Measurements from ENCODE around the gene OPRM1. TPM values are rescaled to one million over a fixed set of nuclear protein-coding genes. Genes with fewer than 3 reads are reported as not detected.
A peak's percentile ranks its signal among the peaks of the same experiment; 100 is the strongest.

Gene OPRM1
- total RNA-seq, 1 experiment from 2014 or later: not detected

GRCh38 chr6:154202958-154203357, 163.9 kb downstream of the OPRM1 start:
- DNase-seq (ENCODE audit: low read depth): no peak

DNA sequence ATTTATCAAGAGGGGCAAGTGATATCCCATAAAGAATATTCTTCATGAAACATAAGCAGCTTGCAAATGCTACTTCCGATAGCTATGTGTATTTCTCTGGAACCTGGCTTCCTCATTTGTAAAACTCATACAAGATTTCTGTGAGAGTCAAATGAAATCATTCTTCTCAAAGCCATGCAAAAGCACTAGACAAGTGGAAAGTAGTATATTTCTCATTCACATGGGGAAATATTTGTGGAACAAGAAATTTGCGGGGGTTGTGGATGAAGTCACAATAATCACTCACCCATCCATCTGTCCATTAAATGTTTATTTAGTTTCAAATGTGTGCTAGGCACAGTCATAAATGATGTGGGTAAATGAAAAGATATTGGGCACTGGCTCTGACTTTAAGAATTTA, 167.1 kb downstream of the OPRM1 start:
- no peak for DNase-seq (ENCODE audit: low read depth)

DNA sequence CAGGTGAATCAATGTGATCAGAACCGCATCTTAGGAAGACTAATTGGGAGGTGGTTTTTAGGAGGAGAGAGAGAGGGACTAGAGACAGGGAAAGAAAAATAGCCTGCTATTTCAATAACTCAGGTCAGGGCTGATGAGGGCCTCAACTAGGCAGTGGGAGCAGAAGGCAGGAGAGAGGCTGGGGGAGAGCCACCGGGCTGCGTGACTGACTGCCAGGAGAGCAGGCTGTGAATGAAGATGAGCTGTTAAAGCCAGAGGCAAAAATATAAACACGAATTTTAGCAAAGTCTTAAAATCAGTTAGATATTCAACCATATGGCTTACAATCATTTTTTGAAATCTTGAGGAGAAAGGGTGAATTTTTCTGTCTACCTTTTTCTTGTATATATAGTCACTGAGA, 168.0 kb downstream of the OPRM1 start:
- no peak for DNase-seq (ENCODE audit: low read depth)

DNA sequence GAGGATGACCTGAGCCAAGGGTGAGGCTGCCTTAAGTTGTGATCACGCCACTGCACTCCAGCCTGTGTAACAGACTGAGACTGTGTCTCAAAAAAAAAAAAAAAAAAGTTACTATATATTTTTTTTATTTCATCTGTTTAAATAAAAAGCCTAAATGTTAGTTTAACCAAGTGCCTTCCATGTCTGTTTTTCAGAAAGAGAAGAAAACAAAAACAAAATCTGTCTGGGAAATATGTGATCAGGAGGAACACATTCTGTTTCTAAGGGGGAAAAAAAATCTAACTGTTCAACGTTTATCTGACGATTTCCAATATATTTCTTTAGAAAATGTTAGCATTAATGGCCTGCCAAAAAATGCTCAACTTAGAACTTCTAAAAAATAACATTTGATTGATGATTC, 170.5 kb downstream of the OPRM1 start:
- DNase-seq (ENCODE audit: low read depth): no peak

DNA sequence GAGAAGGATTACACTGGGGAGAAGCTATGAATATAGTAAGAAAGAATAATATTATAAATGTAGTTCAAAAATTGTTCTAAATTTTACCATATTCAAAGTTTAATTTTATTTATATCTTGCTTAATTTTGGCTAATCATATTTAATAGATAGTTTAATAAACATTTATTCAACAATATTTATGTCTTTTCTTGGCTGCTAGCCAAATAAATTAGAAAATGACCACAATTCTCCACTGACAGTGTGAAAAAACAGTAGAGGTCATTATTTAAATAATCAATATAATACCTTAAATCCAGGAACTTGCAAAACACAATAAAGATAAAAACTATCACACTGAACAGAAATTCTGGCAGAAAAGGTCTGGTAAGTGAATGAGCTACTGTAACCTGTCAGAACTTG, 171.6 kb downstream of the OPRM1 start:
- DNase-seq (ENCODE audit: low read depth): no peak

DNA sequence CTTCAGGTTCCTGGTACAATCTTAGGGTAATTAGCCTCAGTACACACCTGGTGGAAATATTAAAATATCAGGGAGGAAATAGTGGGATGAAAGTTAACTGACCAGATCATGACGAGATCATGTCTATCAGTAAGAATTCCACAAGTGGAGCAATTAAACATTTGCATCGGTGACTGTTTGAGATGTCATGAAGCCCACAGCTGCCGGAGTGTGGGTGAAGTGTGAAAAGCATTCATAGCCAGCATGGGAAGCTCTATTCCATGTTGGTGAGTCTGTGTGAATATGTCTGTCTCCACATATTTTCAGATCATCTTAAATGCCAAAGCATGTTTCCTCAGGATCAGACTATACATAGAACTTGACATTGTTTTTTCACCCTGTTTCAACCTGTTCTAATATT, 174.7 kb downstream of the OPRM1 start:
- DNase-seq (ENCODE audit: low read depth): no peak

- no peak for DNase-seq (ENCODE audit: low read depth)
Observed at GRCh38 chr6:154218301-154218700, 179.3 kb downstream of the OPRM1 start.

- DNase-seq (ENCODE audit: low read depth): no peak
Observed at GRCh38 chr6:154218787-154219186, 179.7 kb downstream of the OPRM1 start.

- DNase-seq (ENCODE audit: low read depth): no peak
Observed at GRCh38 chr6:154219250-154219649, 180.2 kb downstream of the OPRM1 start.

- DNase-seq (ENCODE audit: low read depth): no peak
Observed at GRCh38 chr6:154222716-154223115, 183.7 kb downstream of the OPRM1 start.

GRCh38 chr6:154223296-154223695, 184.3 kb downstream of the OPRM1 start:
- no peak for DNase-seq (ENCODE audit: low read depth)

DNA sequence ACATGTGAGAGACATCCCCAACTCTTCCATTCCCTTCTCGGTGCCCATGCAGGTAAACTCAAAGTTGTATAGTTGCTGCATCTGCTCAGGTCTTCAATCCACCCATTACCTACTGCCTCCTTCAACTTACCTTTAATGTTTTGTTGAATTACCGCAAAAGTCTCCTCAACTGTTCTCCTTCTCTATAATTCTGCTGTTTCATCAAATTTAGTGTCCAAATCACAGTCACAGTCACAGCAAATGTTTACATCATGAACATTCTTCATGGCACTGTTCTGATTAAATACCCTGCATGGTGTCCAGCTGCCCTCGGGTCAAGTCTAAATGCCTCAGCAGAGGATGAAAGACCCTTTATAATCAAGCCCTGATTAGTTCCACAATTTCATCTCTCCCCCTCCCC, 187.4 kb downstream of the OPRM1 start:
- DNase-seq (ENCODE audit: low read depth): no peak

GRCh38 chr6:154227862-154228520, 189.0 kb downstream of the OPRM1 start:
- no peak for DNase-seq (ENCODE audit: low read depth)

- DNase-seq (ENCODE audit: low read depth): no peak
Observed at GRCh38 chr6:154228521-154228905, 189.5 kb downstream of the OPRM1 start.

GRCh38 chr6:154229786-154230185, 190.7 kb downstream of the OPRM1 start:
- DNase-seq (ENCODE audit: low read depth): no peak

DNA sequence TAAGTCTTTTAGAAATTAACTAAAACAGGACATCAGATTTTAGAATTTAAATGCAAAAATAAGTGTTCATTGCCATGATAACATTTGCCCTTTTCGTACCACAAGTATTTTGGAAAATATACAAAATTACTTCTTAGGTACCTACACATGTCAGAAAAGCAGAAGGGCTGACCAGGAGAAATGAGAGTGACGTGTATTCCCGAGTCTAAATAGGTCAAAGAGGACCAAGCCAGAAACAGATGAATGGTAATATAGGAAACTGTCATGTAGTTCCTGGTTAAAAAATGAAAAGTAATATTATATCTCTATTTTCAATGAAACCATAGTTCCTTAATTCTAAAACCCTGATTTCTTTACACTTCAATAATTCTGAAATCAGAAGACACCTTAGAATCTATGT, 191.4 kb downstream of the OPRM1 start:
- DNase-seq (ENCODE audit: low read depth): no peak

- no peak for DNase-seq (ENCODE audit: low read depth)
Observed at GRCh38 chr6:154230910-154231595, 192.0 kb downstream of the OPRM1 start.

DNA sequence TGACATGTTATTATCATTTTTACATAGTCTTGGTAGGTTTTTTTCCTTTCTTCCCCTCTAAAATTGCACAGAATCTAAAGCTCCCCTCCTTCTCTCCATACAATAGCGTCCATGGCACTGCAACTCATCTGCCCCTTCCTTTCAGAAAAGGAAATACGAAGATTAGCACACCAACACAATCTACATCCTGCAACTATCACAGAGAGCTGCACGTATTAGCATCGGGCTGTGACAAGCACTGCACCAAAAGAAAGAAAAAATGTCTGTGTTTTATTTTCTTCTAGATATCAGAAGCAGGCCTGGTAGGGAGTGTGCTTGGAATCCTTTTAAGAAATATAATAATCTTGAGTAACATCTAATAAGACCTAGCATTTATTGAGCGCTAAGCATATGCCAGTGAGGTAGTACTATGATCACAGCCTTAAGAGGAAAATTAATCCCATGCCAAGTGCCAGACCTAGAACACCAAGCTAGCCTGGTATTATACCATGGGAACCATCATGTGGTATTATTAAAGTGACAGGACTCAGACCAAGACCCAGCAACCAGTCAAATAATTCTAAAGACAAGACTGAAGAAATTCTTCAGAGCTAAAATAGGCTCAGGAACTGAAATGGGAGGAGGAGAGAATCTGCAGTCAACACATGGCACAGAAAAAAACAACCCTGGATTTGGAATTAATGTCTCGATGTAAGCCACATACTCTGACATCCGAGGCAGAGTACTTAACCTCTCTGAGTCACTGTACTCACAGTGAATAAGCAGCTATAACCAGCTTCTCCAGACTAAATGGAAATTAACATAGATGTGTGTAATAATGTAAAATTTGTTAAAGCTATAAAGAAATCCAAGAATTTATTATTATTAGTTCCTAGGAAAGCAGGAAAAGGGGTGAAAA, 193.2 kb downstream of the OPRM1 start:
- DNase-seq (ENCODE audit: low read depth): peak; percentile 53

- DNase-seq (ENCODE audit: low read depth): no peak
Observed at GRCh38 chr6:154233383-154233782, 194.3 kb downstream of the OPRM1 start.

DNA sequence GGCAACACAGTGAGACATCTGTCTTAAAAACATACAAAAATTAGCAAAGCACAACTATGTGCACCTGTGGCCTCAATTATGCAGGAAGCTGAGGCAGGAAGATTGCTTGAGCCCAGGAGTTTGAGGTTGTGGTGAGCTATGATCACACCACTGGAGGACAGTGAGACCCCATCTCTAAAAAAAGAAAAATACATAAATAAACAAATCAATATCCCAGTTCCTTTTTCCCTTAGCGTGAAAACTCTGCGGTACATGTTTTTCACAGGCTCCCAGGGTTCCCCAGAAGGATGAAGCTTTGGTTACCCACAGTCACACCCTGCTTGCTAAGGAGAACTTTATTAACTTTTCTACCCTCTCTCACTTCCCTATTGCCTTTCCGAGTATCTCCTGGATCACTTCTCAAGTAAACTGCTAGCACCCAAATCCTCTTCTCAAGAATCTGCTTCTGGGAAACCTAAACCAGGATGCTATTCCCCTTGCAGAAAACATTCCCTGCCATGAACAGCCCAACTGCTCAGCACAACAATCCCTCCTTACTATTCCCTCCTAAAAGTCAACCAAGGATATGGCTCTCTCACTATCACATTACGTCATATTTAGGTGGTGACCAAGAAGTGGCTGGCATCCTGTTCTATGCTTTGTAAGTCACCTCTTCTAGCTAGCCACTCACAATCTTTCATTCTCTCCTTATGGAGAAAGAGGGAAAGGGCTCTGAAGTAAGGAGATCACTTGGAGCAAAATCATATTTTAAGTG, 195.2 kb downstream of the OPRM1 start:
- DNase-seq (ENCODE audit: low read depth): no peak

- no peak for DNase-seq (ENCODE audit: low read depth)
Observed at GRCh38 chr6:154236646-154237301, 197.7 kb downstream of the OPRM1 start.
